Measurements from ENCODE around the gene TADA2A. TPM values are rescaled to one million over a fixed set of nuclear protein-coding genes. Genes with fewer than 3 reads are reported as not detected.

The TADA2A gene
- total and polyA plus RNA-seq, 2 of the 8 experiments (the other 6 are each of a cell fraction or from before 2014, with no cell fraction given), result 8.4 to 18.5 TPM

- H3K79me1 ChIP-seq (ENCODE audit: low read depth, low read length), result no peaks in the 10 kb centered on the region
- no peak overlapping the region for H3K4me2 ChIP-seq (ENCODE audit: insufficient read depth in 1 of 2, low read depth in 2 of 2, low read length in 2 of 2)
- H4K8ac ChIP-seq (ENCODE audit: extremely low read depth, insufficient read depth, low read length), result no peak overlapping the region
- no peak overlapping the region for H2BK15ac ChIP-seq (ENCODE audit: low read length)
- no peak overlapping the region for H4K91ac ChIP-seq (replicated peaks; ENCODE audit: insufficient read length, low read length)
- H3K23ac ChIP-seq (ENCODE audit: insufficient read length), result no peak overlapping the region
- no peak overlapping the region for H4K5ac ChIP-seq (ENCODE audit: insufficient read length, low read depth, low read length)
- CTCF ChIA-PET (ENCODE audit: partially characterized antibody), result no interaction called here
- no peak overlapping the region for H3K4ac ChIP-seq (replicated peaks; ENCODE audit: insufficient read length, low read depth, low read length)
- H3K9me3 ChIP-seq (ENCODE audit: insufficient read depth in 2 of 2, low read depth in 1 of 2, low read length in 1 of 2), result no peaks in the 10 kb centered on the region
- no peak overlapping the region for H3K18ac ChIP-seq (ENCODE audit: extremely low read depth, low read length)
- H3K56ac ChIP-seq (replicated peaks; ENCODE audit: insufficient read length, low read depth, low read length), result no peak overlapping the region
- H3K9ac ChIP-seq (replicated peaks in 1 of 4; ENCODE audit: extremely low read depth in 1 of 4, low read depth in 3 of 4, low read length in 3 of 4), result no peak overlapping the region
- H2BK20ac ChIP-seq (ENCODE audit: low read length), result no peak overlapping the region
- H3K27me3 ChIP-seq (replicated peaks in 1 of 4; ENCODE audit: control insufficient read depth in 3 of 4, extremely low read depth in 1 of 4, insufficient read depth in 3 of 4, low read length in 3 of 4), result no peaks in the 10 kb centered on the region
- no peak overlapping the region for H2BK5ac ChIP-seq (ENCODE audit: low read depth, low read length)
- no peaks in the 10 kb centered on the region for H3K4me1 ChIP-seq (replicated peaks in 1 of 4; ENCODE audit: control insufficient read depth in 3 of 4, insufficient read depth in 4 of 4, low read length in 3 of 4)
- H3K4me3 ChIP-seq (ENCODE audit: extremely low read depth in 1 of 4, insufficient read depth in 2 of 4, low read depth in 3 of 4, low read length in 4 of 4), result no peak overlapping the region
- H3K14ac ChIP-seq (ENCODE audit: insufficient read length), result no peak overlapping the region
- DNase-seq (ENCODE audit: low read depth in 1 of 2, low spot score in 2 of 2) (no peak), FAIRE-seq (no peak)
- H3K27ac ChIP-seq (ENCODE audit: low read depth, low read length), result no peak overlapping the region
- POLR2A ChIA-PET (ENCODE audit: partially characterized antibody), result no interaction called here
- no peak overlapping the region for H2AFZ ChIP-seq (ENCODE audit: low read length)
- H3K79me2 ChIP-seq (ENCODE audit: control insufficient read depth in 1 of 2, insufficient read depth in 2 of 2, low read length in 2 of 2), result no peaks in the 10 kb centered on the region
- H2BK12ac ChIP-seq (ENCODE audit: low read depth, low read length), result no peak overlapping the region
- H4K20me1 ChIP-seq (replicated peaks in 1 of 2; ENCODE audit: control insufficient read depth in 1 of 2, insufficient read depth in 2 of 2, low read length in 2 of 2), result peaks cover 0 to 2% of the 10 kb centered on the region in 2 experiments
- 91% methylated on average over 2 of the region's 2 CpGs; no CpG with 5 or more reads in 1 of the 2 experiments for WGBS, 2 experiments (ENCODE audit: extremely low coverage in 1 of 2, insufficient coverage in 1 of 2, insufficient read length in 1 of 2, insufficient replicate concordance in 2 of 2, low coverage in 1 of 2, low lambda C conversion rate in 2 of 2, missing lambda C conversion rate in 1 of 2)
- H2AK5ac ChIP-seq (ENCODE audit: low read depth, low read length), result no peak overlapping the region
- H2BK120ac ChIP-seq (replicated peaks; ENCODE audit: low read depth, low read length), result no peak overlapping the region
- no peaks in the 10 kb centered on the region for H3K23me2 ChIP-seq (ENCODE audit: low read depth, low read length)
- peaks cover 0 to 16% (median 2%) of the 10 kb centered on the region in 4 experiments; a peak in 6 of 8 replicates for H3K36me3 ChIP-seq (ENCODE audit: control insufficient read depth in 2 of 4, insufficient read depth in 4 of 4, low read length in 3 of 4)
- TF ChIP-seq MAFK (IDR thresholded peaks at IDR 0.05; ENCODE audit: low read depth, low read length), result no peak
- no peak for TF ChIP-seq CBX5 (IDR thresholded peaks at IDR 0.05; ENCODE audit: low read depth, low read length)
- TF ChIP-seq PHF8 (conservative IDR thresholded peaks at IDR 0.05; ENCODE audit: low read depth, low read length), result no peak
- no peak for TF ChIP-seq RFX5 (IDR thresholded peaks at IDR 0.05; ENCODE audit: borderline replicate concordance, low read depth, low read length)
- TF ChIP-seq BRCA1 (IDR thresholded peaks at IDR 0.05; ENCODE audit: low read depth, low read length), result no peak
- no peak for TF ChIP-seq CTCF (IDR thresholded peaks at IDR 0.05; ENCODE audit: control extremely low read depth in 1 of 3, insufficient read depth in 1 of 3, low read depth in 1 of 3, low read length in 3 of 3)
- no peak for TF ChIP-seq RAD21 (IDR thresholded peaks at IDR 0.05 in 1 of 2, conservative IDR thresholded peaks at IDR 0.05 in 1 of 2; ENCODE audit: low read depth in 2 of 2, low read length in 2 of 2)
- TF ChIP-seq E2F6 (IDR thresholded peaks at IDR 0.05), result no peak
- no peak for TF ChIP-seq RNF2 (IDR thresholded peaks at IDR 0.05; ENCODE audit: borderline replicate concordance, low read depth, low read length, missing control alignments, poor library complexity, severe bottlenecking)
- no peak for TF ChIP-seq CREB1 (IDR thresholded peaks at IDR 0.05)
- TF ChIP-seq HDAC6 (IDR thresholded peaks at IDR 0.05; ENCODE audit: low read depth, low read length), result no peak
These were observed 26.0 kb downstream of the TADA2A start for GRCh38 chr17:37432671-37433070.
